Effector memory CD4-positive, alpha-beta T cell (primary cell): ENCODE data around the gene CAMK2D.

Experiments
- DNase-seq, 3 donors: peaks; one replicate each; pipeline ENCODE4 v3.0.0-alpha.2; 2020
- H3K27ac ChIP-seq: 2 replicates; pipeline ENCODE4 v1.7.0; 2013; ENCODE audit warnings: mild to moderate bottlenecking, low read length, moderate library complexity; ENCODE audit not compliant: insufficient read depth, poor library complexity, severe bottlenecking
- H3K27me3 ChIP-seq: replicated peaks from 2 replicates; pipeline ENCODE4 v1.7.0; 2013; ENCODE audit warnings: mild to moderate bottlenecking, low read length; ENCODE audit not compliant: insufficient read depth, control insufficient read depth, poor library complexity, severe bottlenecking
- H3K36me3 ChIP-seq: 2 replicates; pipeline ENCODE4 v1.7.0; 2013; ENCODE audit warnings: mild to moderate bottlenecking, low read length, moderate library complexity; ENCODE audit not compliant: control insufficient read depth, insufficient read depth
- H3K4me1 ChIP-seq: 2 replicates; pipeline ENCODE4 v1.7.0; 2013; ENCODE audit warnings: low read length, mild to moderate bottlenecking; ENCODE audit not compliant: control insufficient read depth, insufficient read depth, poor library complexity, severe bottlenecking
- H3K4me3 ChIP-seq: 2 replicates; pipeline ENCODE4 v1.7.0; 2013; ENCODE audit warnings: low read length, low read depth, mild to moderate bottlenecking; ENCODE audit not compliant: insufficient read depth, poor library complexity, severe bottlenecking
- H3K9me3 ChIP-seq: 2 replicates; pipeline ENCODE4 v1.7.0; 2013; ENCODE audit warnings: mild to moderate bottlenecking, low read length, moderate library complexity; ENCODE audit not compliant: control insufficient read depth

Gene CAMK2D

DNA sequence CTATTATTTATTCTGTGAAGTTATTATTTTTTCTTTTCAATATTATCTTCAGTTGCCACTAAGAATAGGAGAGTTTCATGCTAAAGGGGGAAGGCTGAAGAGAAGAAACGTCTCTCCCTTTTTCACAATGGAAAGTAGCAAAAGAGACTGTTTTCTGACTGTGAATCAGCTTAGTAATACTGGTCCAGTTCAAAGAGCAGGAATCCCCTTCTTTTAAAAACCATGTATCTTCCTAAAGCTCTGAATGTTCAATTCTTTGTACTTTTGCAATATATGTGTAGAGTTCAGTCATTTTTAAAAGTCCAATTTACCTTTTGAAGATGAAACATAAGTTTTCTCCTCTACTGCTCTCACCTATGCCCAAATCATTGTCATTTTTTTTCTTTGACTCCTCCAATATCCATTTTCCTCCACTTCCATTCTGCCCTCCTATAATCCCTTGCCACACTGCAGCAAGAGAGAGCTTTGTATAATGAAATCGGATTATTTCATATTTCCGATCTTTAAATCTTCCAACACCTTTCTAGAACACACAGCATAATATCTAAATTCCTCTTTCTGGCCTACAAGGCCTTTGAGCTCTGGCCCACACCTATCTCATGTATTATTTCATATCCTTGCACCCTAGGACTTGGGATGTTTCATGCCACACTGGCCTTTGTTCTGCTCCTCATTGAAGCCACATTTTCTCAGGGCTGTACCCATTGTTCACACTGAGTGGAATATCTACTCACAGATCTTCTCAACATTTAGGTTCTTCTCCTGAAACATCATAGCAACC lies 195.3 kb downstream of the CAMK2D start:
- no peaks in the 10 kb centered on the region for H3K9me3 ChIP-seq

DNA sequence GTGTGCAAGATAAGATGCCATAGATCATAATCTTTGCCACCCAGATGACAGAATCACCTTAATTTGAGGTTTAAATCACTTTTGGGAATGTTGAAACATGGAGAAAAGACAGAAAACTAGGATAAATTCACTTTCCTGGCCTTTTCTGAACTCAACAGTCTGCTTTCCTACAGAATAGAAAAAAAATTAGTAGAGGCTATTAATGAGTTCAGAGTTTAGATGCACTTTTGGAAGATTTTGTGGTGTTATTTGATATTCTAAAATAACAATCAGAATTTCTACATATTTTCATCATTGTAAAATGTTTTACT lies 195.9 kb downstream of the CAMK2D start:
- Histone ChIP-seq H3K4me1 (peaks cover 19% of the 10 kb centered on the region), H3K27ac (no peak overlapping the region), H3K27me3 (no peaks in the 10 kb centered on the region), H3K4me3 (no peak overlapping the region), H3K9me3 (no peaks in the 10 kb centered on the region), H3K36me3 (no peaks in the 10 kb centered on the region)
- DNase-seq, result no peak

More for the DNA sequence above, 195.3 kb downstream of the CAMK2D start:
- no peak for DNase-seq
- no peaks in the 10 kb centered on the region for H3K27me3 ChIP-seq
- no peak overlapping the region for H3K27ac ChIP-seq
- no peaks in the 10 kb centered on the region for H3K36me3 ChIP-seq
- H3K4me1 ChIP-seq, result peaks cover 19% of the 10 kb centered on the region
- H3K4me3 ChIP-seq, result no peak overlapping the region

GRCh38 chr4:113564493-113564892 lies 197.0 kb downstream of the CAMK2D start:
- H3K9me3 ChIP-seq, result no peaks in the 10 kb centered on the region
- H3K27me3 ChIP-seq, result no peaks in the 10 kb centered on the region
- no peak overlapping the region for H3K27ac ChIP-seq
- H3K36me3 ChIP-seq, result no peaks in the 10 kb centered on the region
- H3K4me3 ChIP-seq, result no peak overlapping the region
- no peak for DNase-seq
- H3K4me1 ChIP-seq, result peaks cover 19% of the 10 kb centered on the region

- Histone ChIP-seq H3K4me1 (peaks cover 19% of the 10 kb centered on the region), H3K36me3 (no peaks in the 10 kb centered on the region), H3K27me3 (no peaks in the 10 kb centered on the region), H3K9me3 (no peaks in the 10 kb centered on the region), H3K27ac (no peak overlapping the region), H3K4me3 (no peak overlapping the region)
- no peak for DNase-seq
Measured at GRCh38 chr4:113563691-113564378, 197.7 kb downstream of the CAMK2D start.

- H3K9me3 ChIP-seq, result no peaks in the 10 kb centered on the region
- H3K4me3 ChIP-seq, result no peak overlapping the region
- no peaks in the 10 kb centered on the region for H3K36me3 ChIP-seq
- no peaks in the 10 kb centered on the region for H3K27me3 ChIP-seq
- DNase-seq, result no peak
- H3K27ac ChIP-seq, result no peak overlapping the region
- peaks cover 19% of the 10 kb centered on the region for H3K4me1 ChIP-seq
Measured at GRCh38 chr4:113561758-113562157, 199.8 kb downstream of the CAMK2D start.

GRCh38 chr4:113561092-113561491 lies 200.4 kb downstream of the CAMK2D start:
- Histone ChIP-seq H3K27ac (no peak overlapping the region), H3K9me3 (no peaks in the 10 kb centered on the region), H3K4me1 (peaks cover 19% of the 10 kb centered on the region), H3K4me3 (no peak overlapping the region), H3K36me3 (no peaks in the 10 kb centered on the region), H3K27me3 (no peaks in the 10 kb centered on the region)
- DNase-seq, result no peak

GRCh38 chr4:113560579-113560978 lies 201.0 kb downstream of the CAMK2D start:
- Histone ChIP-seq H3K9me3 (no peaks in the 10 kb centered on the region), H3K27ac (no peak overlapping the region), H3K27me3 (no peaks in the 10 kb centered on the region), H3K4me3 (no peak overlapping the region), H3K36me3 (no peaks in the 10 kb centered on the region), H3K4me1 (peaks cover 17% of the 10 kb centered on the region)
- DNase-seq, result no peak

DNA sequence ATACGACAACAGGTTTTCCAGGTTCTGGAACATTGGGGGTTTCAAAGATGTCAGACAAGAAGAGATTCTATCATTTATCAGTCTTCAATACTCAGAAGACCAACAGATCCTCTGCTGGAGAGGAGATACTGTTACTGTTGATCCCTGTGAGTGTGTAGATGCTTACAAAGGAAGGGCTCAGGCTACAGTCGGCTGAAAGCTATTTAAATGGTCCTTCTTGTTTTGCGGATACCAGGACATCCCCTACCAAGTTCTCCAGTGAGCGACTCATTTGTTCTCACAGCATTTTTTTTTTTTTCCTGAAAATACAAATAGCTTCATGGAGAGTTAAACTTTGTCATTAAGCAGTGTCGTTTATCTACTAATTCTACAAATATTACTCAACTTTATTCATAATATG lies 201.6 kb downstream of the CAMK2D start:
- H3K9me3 ChIP-seq, result no peaks in the 10 kb centered on the region
- H3K4me1 ChIP-seq, result peaks cover 11% of the 10 kb centered on the region
- DNase-seq, result no peak
- no peak overlapping the region for H3K27ac ChIP-seq
- no peak overlapping the region for H3K4me3 ChIP-seq
- H3K27me3 ChIP-seq, result no peaks in the 10 kb centered on the region
- no peaks in the 10 kb centered on the region for H3K36me3 ChIP-seq

DNA sequence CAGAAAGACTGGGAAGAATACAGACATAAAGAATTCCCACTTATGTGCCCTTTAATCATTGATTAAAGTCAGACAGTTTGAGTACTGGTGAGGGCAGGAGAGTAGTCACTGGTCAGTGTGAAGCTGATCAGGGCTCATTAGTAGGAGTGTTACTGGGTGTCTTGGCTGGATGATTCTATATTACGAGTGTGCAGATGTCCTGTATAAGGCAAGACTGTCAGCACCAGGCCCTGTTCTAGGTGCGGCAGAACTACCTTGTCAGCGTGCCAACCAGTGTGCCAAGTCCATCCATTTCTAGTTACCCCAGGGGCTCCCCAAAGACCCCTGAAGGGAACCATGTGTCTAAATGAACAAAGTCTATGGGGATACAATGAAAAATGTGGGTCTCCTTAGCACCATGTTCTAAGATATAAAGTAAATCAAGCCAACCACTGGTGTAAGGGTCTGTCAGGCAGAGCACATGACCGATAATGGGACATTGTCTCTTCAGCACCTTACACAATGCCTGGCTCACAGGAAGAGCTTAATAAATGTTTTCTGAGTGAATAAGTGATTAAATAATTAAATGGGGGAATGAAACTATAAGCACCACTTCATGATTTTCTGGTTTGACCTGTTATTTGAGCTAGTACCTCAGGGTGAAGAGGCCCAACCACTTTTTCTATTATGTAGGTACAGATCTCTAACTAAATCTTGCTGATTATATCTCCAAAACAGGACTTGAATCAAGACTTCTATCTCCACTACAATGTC lies 205.0 kb downstream of the CAMK2D start:
- H3K4me3 ChIP-seq, result no peak overlapping the region
- H3K27me3 ChIP-seq, result no peaks in the 10 kb centered on the region
- H3K27ac ChIP-seq, result no peak overlapping the region
- H3K9me3 ChIP-seq, result no peaks in the 10 kb centered on the region
- DNase-seq, result no peak
- no peaks in the 10 kb centered on the region for H3K36me3 ChIP-seq
- no peaks in the 10 kb centered on the region for H3K4me1 ChIP-seq

DNA sequence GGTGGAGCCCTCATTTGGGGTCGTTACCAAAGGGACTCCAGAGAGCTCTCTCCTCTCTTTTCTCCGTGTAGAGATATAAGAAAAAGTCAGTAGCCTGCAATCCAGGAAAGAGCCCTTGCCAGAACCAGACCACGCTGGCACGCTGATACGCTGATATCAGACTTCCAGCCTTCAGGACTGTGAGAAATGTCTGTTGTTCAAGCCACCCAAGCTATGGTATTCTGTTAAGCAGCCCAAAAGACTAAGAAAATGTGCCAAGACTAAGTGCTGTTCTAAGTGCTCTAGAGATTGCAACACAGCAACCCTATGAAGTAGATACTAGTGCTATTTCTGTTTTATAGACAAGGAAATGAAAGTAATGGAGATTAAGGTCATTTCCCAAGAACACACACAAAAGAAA lies 205.7 kb downstream of the CAMK2D start:
- Histone ChIP-seq H3K36me3 (no peaks in the 10 kb centered on the region), H3K27ac (no peak overlapping the region), H3K9me3 (no peaks in the 10 kb centered on the region), H3K4me1 (no peaks in the 10 kb centered on the region), H3K4me3 (no peak overlapping the region), H3K27me3 (no peaks in the 10 kb centered on the region)
- no peak for DNase-seq
